HG03095 (cell line): Measurements from ENCODE around the gene INPP4A.

Experiments
- ATAC-seq: cut with Tn5 transposase; IDR thresholded peaks from one replicate; pipeline ENCODE4 v1.9.1; 2021; ENCODE audit warnings: moderate library complexity; ENCODE audit not compliant: unreplicated experiment

Gene INPP4A

GRCh38 chr2:98473995-98474780, 29.5 kb downstream of the INPP4A start:
- ATAC-seq, result no peak

DNA sequence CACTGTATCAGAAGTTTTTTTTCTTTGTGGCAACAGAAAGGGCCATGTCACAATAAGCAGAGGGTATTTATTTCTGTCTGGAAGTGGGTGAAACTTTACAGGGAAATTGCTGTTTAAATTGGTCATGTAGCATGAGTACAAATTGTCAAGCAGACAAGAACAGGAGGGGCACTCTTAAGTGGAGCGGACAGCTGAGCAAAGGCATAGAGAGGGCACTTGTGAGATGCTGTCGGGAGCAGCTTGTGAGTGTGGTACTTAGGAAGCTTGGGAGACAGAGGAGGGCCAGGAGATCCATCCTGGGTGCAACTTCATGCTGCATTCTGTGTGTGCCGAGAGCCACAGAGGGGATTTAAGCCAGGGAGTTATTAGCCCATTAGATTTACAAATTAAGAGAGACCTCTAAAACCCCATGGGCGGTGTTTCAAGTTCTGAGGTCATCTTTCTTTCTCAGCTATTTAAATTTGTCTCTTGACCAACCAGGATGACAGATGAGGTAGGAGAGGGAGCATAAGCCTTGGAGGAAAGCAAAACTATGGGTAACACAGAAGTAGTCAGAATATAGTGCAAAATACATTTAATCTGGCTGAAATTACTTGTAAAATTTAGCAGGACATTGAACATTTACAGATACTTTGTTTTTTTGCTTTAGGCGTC, 30.4 kb downstream of the INPP4A start:
- ATAC-seq, result no peak

- ATAC-seq, result no peak
Observed at GRCh38 chr2:98476192-98476868, 31.7 kb downstream of the INPP4A start.

DNA sequence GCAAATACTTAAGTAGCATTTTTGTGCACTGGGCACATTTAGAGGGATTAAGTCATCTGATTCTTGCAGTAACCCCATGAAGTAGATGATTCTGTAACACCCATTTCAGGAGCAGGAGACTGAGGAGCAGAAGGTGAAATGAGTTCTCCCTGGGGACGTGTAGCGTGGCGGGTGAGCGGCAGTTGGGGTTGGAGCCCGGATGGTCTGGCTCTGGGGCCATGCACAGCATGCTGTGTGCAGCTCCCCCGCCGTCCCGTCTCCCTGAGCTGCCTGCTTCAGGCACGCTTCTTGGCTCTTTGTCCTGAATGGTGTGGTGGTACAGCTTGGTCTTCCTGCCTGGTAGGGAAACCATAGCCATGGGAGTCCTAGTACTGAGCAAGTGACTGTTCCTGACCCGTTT, 32.4 kb downstream of the INPP4A start:
- ATAC-seq, result no peak

GRCh38 chr2:98477506-98477905, 32.8 kb downstream of the INPP4A start:
- ATAC-seq, result no peak

DNA sequence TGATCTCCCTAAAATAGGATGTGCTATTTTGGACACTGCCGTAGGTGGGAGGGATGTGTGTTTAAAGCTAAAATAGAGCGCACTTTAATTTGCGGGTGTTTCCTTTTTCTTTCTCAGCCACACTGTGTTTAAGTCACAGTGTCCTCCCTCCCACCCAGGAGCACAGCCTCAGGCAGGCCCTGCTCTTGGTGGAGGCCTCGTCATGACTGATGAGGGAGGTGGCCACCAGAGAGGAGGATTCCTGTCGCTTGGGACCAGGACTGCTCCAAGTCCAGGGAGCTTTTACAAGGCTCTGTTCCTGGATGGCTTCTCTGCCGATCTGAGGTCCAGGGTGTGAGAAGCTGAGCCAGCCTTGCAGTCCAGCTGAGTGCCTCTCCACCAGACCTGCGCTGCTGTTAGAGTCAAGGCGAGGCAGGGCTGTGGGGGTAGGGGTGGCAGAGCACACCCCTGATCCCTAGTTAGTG, 33.5 kb downstream of the INPP4A start:
- ATAC-seq, result no peak

DNA sequence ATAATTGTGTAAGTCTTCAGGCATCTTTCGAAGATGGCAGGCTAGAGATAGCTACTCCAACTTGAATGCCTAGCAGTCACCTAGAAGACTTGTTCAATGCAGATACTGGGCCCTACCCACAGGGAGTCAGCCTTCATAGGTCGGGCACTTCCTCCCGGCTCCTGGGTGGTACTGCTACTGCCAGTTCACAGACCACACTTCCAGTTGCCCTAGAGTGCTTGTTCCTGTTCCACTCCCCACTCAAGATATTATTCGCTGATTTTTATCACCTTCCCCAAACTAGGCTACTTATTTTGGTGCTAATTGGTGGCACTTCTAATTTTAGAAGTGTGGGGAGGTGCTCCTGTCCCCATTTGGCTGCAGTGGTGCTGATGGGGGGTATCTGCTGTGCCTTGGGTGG, 34.2 kb downstream of the INPP4A start:
- ATAC-seq, result no peak

- ATAC-seq, result no peak
Observed at GRCh38 chr2:98479371-98479770, 34.7 kb downstream of the INPP4A start.

- no peak for ATAC-seq
Observed at GRCh38 chr2:98479959-98480524, 35.4 kb downstream of the INPP4A start.

DNA sequence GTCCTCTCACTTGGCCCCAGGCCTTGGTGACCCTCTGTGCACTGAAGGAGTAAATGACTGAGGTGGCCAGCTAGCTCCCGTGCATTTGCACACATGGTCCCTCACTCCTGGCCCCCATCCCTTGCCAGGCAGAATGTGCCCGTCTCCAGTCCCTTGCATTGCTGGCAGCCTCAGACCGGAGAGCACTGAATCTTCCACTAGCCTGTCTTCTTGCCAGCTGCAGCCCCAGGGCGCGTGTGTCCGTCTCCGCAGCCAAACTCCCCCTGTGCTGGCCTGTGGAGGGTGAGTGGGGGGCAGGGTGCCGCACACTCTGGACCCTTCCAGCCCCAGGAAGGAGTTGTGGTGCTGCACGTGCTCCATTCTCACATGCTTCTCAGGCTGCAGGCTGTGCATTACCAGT, 35.9 kb downstream of the INPP4A start:
- no peak for ATAC-seq

DNA sequence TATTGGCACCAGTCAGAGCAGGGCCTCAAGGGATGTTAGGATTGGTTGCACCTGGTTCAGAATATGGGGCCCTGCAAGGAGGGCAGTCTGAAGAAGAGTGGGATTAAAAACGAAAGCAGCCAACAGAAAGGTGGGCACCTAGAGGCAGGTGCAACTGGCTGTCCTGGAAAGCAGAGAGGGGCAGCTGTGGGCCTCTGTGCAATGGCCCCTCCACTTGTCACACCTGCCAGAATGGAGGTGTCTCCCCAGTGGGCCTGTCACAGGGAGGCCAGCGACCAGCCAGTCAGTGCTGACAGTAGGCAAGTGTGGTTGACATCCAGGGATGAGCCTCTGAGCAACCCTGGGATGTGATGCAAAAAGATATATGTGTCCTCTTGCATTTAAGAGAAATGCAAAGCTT, 37.7 kb downstream of the INPP4A start:
- no peak for ATAC-seq

DNA sequence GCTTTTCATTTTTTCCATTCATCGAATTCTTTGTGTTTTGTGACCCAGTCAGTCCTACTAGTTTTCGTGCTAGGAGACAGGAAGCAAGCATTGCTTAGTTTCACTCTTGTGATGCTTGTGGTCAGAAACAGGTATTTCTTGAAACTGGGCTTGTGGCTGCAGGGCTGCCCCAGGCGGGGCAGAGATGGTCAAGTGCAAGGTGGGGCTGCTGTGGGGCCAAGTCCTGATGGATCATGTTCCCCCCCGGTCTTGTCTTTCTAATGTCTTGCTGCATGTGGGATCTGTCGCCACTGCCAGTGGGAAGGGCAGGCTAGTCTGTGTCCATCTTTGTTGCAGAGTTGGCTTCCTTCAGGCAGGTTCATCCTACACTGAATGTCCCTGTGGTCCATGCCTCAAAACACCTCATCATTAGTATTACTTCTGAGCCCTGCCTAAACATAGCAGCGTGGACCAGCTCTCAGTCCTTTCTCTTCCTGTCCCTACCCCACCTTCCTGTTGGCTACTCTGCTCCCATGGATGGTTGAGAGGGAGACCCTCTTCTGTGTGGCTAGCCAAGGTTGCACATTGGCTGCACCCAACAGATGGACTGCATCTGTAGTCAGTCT, 38.7 kb downstream of the INPP4A start:
- peak; percentile 61 for ATAC-seq

DNA sequence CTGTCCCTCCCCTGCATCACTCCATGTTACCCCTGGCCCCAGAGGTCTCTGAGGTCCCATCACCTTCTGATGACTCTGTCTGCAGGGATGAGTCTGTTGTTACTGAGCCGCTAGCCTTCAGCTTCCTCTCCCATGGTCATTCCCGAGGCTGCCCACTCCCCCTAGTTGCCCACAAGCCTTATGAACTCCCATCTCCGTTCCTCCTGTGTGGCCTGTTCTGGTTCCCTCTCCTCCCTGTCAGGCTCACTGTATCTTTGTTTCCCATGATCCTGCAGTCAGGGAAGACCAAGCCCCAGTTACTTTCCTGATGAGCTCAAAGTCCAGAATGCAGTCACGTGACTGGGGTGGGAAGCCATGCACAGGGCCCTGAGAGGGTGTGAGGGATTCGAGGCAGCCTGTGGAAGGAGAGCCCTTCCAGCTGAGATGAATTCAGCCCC, 39.5 kb downstream of the INPP4A start:
- ATAC-seq, result no peak

- no peak for ATAC-seq
Observed at GRCh38 chr2:98484652-98485452, 40.2 kb downstream of the INPP4A start.

DNA sequence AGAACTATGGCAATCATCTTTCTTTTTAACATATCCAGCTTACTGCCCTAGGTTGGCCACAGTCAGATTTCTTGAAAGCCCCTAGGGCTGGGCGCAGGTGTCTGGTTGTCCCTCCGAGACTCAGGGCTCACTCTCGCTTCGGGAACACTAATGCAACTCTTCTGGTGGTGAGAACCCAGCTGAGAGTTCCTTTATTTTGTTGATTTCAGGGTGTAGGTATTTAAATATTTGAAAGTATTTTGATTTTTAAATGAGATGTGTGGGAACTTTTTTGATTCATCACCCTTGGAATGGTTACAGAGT, 40.7 kb downstream of the INPP4A start:
- no peak for ATAC-seq

GRCh38 chr2:98486374-98486981, 41.8 kb downstream of the INPP4A start:
- no peak for ATAC-seq

DNA sequence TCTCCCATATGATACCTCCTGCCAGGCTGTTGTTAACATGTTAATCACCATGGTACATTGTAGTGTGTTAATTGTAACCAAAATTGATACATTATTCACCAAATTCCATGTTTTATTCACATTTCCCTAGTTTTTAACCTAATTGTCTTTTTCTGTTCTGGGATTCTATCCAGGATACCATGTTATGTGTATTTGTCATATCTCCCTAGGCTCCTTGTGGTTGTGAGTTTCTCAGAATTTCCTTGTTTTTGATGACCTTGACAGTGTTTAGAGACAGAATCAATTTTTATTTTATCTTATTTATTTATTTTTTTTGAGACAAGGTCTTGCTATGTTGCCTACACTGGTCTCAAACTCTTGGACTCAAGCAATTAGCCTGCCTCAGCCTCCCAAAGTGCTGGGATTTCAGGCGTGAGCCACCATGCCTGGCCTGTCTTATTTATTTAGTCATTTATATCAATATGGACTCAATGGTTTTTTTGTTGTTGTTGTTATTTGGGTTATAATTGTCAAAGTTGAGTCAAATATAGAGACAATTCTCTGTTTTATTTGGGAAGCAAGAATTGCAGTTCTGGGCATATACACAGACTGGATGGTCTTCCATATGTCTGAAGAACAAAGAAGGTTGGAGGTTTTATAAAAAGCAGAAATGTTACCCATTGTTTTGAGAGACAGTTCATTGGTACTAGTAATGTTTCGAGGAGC, 42.6 kb downstream of the INPP4A start:
- no peak for ATAC-seq

- peak; percentile 52 for ATAC-seq
Observed at GRCh38 chr2:98487806-98488189, 43.1 kb downstream of the INPP4A start.

DNA sequence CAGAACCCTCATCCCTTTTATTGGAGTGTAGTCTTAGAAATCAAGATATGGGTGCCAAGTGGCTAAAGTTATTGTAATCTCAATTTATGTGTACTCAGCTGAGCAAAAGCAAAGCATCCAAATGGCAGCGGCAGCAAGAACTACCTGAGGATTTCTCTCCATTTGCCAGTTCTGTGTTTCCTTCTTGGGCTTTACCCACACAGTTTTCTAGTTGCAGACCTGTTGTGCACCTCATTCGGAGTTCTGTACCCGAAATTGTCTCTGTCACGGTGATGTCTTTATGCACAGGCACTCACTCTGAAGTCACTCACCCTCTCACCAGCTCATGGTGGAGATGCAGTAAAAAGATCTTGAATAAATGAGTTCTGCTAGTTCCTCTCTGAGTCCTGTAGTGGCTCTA, 43.6 kb downstream of the INPP4A start:
- ATAC-seq, result no peak

DNA sequence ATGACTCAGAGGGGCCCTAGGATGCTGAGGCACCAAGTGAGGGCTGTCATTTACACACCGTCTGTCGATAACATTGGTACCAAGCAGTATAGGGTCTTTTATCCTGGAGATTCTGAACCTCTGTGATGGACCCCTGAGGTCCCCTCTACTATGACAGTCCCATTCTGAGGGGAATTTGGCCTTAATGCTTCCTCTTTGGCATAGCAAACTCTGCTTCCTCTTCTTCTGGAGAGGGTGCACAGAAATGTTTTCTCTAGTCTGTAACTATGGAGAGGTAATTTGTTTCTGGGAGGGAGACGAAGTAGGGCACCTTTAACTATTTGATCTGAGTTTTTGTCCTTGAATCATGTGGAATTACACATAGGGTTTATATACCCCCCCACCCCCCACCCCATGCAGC, 44.8 kb downstream of the INPP4A start:
- ATAC-seq, result no peak
